Glomerular endothelial cell (primary cell): ENCODE results near the gene VRK2. TPM values are rescaled to one million over a fixed set of nuclear protein-coding genes. Genes with fewer than 3 reads are reported as not detected.
"Not testable (repeated sequence)": the region's sequence is repeated elsewhere in the genome, so short reads cannot be mapped to it uniquely, and the experiment has no call there.

ENCODE experiments used
- DNase-seq: peaks from one replicate; pipeline ENCODE4 v3.0.0-alpha.2; 2011; ENCODE audit warnings: low read depth, low spot score; ENCODE audit errors: extremely low read depth
- total RNA-seq: library from RNA; depleted of rRNA; stranded (reverse); fragments of >200 nt; gene quantifications from 2 replicates; pipeline ENCODE4 v1.2.3, GENCODE V29; 2015

The VRK2 gene
- total RNA-seq, 1 donor from 2014 or later = 25.8 TPM

- DNase-seq = no peak
These were observed 110.2 kb downstream of the VRK2 start for GRCh38 chr2:58156780-58157179.

DNA sequence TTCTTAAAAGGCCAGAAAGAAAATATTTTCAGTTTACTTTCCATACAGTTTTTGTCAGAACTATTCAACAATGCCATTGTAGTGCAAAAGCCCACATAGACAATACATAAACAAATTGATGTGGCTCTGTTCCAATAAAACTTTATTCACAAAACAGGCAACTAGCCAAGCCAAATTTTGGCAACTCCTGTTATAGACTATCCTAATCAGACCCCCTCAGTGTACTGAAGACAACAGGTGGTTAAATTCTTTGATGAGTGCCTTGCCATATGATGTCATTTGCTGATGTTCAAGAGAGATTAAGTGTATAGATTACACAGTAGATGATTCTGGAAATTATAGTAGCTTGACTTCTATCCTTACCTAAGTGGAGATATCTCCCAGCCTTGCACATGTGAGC lies 111.1 kb downstream of the VRK2 start:
- no peak for DNase-seq

GRCh38 chr2:58158481-58158880 lies 111.9 kb downstream of the VRK2 start:
- DNase-seq = no peak

GRCh38 chr2:58163913-58164312 lies 117.3 kb downstream of the VRK2 start:
- DNase-seq = no peak

DNA sequence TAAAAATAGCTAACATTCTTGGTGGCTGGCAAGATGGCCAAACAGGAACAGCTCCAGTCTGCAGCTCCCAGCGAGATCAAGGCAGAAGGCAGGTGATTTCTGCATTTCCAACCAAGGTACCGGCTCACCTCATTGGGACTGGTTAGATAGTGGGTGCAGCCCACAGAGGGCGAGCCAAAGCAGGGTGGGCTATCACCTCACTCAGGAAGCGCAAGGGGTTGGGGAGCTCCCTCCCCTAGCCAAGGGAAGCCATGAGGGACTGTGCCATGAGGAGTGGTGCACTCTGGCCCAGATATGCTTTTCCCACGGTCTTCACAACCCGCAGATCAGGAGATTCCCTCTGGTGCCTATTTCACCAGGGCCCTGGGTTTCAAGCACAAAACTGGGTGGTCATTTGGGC lies 121.5 kb downstream of the VRK2 start:
- not testable (repeated sequence) for DNase-seq

- DNase-seq = not testable (repeated sequence)
These were observed 123.2 kb downstream of the VRK2 start for GRCh38 chr2:58169845-58170244.

GRCh38 chr2:58170334-58170933 lies 123.8 kb downstream of the VRK2 start:
- not testable (repeated sequence) for DNase-seq

GRCh38 chr2:58171831-58172230 lies 125.2 kb downstream of the VRK2 start:
- not testable (repeated sequence) for DNase-seq

DNA sequence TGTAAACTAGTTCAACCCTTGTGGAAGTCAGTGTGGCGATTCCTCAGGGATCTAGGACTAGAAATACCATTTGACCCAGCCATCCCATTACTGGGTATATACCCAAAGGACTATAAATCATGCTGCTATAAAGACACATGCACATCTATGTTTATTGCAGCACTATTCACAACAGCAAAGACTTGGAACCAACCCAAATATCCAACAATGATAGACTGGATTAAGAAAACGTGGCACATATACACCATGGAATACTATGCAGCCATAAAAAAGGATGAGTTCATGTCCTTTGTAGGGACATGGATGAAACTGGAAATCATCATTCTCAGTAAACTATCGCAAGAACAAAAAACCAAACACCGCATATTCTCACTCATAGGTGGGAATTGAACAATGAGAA lies 130.6 kb downstream of the VRK2 start:
- DNase-seq = not testable (repeated sequence)

- not testable (repeated sequence) for DNase-seq
These were observed 133.6 kb downstream of the VRK2 start for GRCh38 chr2:58180175-58180574.

GRCh38 chr2:58180635-58181034 lies 134.0 kb downstream of the VRK2 start:
- DNase-seq = no peak

DNA sequence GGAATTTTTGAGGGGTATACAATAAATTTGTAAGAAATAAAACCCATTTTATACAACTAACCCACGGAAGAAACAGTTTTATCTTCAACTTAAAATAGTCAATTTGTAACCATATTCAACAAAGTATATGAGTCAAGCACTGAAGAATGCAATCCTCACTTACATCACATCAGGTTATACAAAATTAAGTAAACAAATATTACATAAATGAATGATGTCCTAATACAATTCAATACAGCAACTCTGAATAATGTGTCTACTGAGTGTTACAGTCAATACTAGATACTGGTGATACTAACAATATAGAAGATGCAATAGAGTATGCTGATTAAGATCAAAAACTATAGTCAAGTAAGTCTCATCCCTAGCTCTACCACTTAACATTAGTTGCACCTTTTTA lies 135.9 kb downstream of the VRK2 start:
- DNase-seq = no peak

DNA sequence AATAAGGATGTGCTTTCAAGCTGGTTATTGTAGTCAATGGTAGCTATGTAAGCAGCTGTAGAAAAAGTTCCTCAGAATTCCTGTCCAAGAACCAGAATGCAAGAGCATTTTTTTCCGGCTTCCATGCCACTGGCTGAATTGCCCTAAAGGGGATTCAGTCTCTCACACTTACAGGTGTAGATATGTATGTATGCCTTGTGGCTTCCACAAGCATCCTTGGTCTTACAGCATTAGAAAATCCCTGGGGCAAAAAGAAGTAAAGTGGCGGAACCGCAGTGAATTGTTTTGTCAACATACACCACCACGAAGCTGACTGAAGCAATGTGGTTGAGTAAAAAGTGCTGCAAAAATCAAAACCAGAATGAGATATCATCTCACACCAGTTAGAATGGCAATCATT lies 139.9 kb downstream of the VRK2 start:
- DNase-seq = no peak

DNA sequence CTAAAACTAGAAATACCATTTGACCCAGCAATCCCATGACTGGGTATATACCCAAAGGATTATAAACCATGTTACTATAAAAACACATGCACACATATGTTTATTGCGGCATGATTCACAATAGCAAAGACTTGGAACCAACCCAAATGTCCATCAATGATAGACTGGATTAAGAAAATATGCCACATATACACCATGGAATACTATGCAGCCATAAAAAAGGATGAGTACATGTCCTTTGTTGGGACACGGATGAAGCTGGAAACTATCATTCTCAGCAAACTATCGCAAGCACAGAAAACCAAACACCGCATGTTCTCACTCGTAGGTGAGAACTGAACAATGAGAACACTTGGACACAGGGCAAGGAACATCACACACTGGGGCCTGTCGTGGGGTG lies 140.4 kb downstream of the VRK2 start:
- DNase-seq = not testable (repeated sequence)

DNA sequence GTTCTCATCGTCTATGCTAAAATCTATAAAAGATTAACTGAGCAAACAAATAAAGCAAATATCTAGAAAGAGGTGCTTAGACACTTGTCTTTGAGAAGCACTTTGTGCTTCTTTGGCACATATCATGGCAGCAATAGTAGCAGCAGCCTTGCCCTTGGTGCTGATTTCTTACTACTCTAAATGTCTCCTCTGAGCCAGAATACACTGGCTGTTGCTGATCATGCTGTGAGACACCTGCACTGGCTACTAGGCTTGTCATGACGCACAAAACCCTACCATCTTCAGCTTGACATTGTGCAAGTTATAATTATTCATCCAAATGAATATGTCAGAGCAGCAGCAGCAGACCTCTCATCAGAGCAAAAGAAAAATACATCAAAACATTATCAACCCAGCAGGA lies 147.9 kb downstream of the VRK2 start:
- DNase-seq = no peak

DNA sequence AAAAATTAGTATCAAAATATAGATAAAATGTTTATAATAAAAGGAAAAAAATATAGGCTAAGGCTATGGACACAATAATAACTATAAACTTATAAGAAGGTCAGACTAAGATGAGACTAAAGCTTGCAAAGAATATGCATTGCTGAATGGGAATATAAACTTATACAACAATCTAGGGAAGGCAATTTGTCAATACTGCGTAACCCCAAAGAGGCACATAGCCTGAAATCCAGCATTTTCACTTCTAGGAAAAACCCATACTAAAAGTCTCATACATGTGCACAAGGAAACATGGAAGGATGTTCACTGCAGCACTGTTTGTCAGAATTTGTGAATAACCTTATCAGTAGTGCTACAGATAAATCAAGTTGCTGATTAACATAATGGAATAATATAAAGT lies 149.1 kb downstream of the VRK2 start:
- no peak for DNase-seq

DNA sequence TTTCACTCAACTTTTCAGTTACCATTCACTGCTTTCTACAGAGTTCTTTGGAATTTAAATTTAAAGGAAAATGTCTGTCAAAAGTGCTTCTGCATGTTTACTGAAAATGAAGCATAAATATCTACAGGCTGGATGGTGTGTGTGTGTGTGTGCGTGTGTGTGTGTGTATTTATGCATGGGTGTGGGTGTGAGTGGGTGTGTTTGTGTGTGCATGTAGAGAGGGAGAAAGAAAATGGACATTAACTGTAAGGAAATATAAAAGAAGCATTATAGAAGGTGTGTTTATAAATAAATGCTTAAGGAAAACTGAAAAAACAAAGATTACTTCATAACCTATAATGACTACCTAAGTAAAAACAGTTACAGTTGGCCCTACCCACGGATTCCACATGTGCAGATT lies 151.3 kb downstream of the VRK2 start:
- no peak for DNase-seq

- DNase-seq = no peak
These were observed 155.8 kb downstream of the VRK2 start for GRCh38 chr2:58202404-58202803.

- DNase-seq = no peak
These were observed 156.4 kb downstream of the VRK2 start for GRCh38 chr2:58203018-58203417.

GRCh38 chr2:58204195-58204959 lies 157.8 kb downstream of the VRK2 start:
- DNase-seq = no peak

GRCh38 chr2:58206785-58207184 lies 160.2 kb downstream of the VRK2 start:
- no peak for DNase-seq

GRCh38 chr2:58207189-58207588 lies 160.6 kb downstream of the VRK2 start:
- no peak for DNase-seq
